Measurements from ENCODE around the gene KNL1.
"Not testable (repeated sequence)": the region's sequence is repeated elsewhere in the genome, so short reads cannot be mapped to it uniquely, and the experiment has no call there.

KNL1 gene

DNA sequence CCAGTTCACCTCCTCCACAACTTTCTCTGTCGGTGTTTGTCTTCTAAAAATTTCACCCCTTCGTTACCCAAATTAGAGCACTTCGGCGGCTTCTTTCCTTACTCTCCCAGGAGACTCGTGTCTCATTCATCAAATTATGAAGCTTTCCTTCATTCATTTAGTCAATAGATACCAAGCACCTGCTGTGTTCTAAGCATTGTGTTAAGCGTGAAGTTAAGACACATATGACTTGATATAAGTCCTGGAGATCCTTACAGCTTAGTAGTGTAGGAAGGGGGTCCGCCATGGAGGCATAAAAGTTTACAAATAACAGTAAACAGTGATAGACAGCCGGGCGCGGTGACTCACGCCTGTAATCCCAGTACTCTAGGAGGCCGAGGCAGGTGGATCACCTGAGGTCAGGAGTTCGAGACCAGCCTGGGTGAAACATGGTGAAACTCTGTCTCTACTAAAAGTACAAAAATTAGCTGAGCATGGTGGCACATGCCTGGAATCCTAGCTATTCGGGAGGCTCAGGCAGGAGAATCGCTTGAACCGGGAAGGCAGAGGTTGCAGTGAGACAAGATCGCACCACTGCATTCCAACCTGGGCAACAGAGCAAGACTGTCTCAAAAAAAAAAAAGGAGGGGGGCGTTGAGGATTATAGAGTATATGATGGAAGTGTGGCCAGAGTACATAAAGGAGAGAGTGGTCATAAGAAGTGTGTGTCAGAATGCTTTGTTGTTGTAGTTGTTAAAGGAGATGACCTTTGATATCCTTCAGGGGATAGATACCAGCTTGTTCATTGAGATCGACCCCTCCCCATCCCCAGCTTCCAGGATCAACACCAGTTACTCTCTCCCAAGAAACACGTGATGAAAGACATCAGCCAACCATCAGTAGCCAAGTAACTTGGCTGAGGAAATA, 28.5 kb upstream of the KNL1 start:
- TF ChIP-seq, protein P1, sequence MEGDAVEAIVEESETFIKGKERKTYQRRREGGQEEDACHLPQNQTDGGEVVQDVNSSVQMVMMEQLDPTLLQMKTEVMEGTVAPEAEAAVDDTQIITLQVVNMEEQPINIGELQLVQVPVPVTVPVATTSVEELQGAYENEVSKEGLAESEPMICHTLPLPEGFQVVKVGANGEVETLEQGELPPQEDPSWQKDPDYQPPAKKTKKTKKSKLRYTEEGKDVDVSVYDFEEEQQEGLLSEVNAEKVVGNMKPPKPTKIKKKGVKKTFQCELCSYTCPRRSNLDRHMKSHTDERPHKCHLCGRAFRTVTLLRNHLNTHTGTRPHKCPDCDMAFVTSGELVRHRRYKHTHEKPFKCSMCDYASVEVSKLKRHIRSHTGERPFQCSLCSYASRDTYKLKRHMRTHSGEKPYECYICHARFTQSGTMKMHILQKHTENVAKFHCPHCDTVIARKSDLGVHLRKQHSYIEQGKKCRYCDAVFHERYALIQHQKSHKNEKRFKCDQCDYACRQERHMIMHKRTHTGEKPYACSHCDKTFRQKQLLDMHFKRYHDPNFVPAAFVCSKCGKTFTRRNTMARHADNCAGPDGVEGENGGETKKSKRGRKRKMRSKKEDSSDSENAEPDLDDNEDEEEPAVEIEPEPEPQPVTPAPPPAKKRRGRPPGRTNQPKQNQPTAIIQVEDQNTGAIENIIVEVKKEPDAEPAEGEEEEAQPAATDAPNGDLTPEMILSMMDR (conservative IDR thresholded peaks at IDR 0.05; ENCODE audit: low read depth, low read length), result no peak
- no peak for DNase-seq (ENCODE audit: low read depth)
- H3K4me3 ChIP-seq (ENCODE audit: low read depth, low read length), result peak overlapping the region; percentile 92

DNA sequence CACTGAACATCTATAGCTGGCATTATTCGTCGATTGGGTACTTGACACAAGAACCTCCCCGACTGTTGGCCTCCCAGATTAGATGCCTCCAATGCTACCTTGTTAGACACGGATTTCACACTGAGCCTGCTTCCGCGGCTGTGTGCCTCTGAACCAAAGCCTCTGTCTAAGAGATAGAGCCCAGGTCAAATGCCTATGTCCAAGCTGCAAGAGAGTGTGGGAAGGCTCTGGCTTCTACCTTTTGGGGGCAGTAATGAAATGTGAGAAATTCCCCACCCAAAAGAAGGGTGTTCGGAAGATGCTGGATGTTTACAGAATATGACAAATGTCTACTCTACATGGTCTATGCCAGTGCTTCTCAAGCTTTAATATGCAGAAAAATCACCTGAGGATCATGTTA, 26.9 kb upstream of the KNL1 start:
- DNase-seq (ENCODE audit: low read depth), result peak; percentile 23
- TF ChIP-seq, protein P1 (conservative IDR thresholded peaks at IDR 0.05; ENCODE audit: low read depth, low read length), result peak; percentile 46
- no peak overlapping the region for H3K4me3 ChIP-seq (ENCODE audit: low read depth, low read length)

DNA sequence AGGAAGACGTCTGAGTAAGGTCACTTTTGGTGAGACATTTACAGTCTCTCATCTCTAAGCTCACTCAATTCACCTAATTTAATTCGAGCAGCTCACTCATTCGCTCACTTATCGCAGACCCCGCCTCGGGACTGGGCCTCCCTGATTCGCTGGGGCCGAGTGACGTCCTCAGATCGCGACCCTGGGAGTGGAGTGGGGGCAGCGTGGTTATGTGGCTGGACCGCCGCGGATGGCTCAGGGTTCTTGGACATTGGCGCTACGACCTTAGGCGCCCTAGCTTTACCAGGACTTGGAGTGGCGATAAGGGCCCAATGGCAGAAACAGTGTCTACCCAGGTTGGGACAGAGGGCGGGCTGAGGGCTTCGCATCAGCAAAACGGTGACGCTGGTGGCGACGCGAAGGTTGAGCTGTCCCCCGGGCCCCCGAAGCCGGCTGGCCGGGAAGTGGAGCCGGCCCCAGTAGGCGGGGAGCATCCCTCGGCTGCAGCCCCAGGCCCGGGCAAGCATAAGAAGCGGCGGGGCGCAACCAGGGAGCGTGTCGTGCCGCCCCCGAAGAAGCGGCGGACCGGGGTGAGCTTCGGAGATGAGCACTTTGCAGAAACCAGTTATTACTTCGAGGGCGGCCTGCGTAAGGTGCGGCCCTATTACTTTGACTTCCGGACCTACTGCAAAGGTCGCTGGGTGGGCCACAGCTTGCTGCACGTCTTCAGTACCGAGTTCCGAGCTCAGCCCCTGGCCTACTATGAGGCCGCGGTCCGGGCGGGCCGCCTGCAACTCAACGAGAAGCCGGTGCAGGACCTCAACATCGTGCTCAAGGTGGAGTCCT, 24.7 kb upstream of the KNL1 start, which contains the start of gene RPUSD2:
Gene RPUSD2 (plus strand): TSS at position 171 of the 825 bp plus-strand sequence. CDS start 39 bp downstream, at position 210.
- peak within 1 kb of the TSS; percentile 98 for H3K4me3 ChIP-seq (ENCODE audit: low read depth, low read length)
- peak; percentile 91 for DNase-seq (ENCODE audit: low read depth)
- TF ChIP-seq, protein P1 (conservative IDR thresholded peaks at IDR 0.05; ENCODE audit: low read depth, low read length), result no peak

DNA sequence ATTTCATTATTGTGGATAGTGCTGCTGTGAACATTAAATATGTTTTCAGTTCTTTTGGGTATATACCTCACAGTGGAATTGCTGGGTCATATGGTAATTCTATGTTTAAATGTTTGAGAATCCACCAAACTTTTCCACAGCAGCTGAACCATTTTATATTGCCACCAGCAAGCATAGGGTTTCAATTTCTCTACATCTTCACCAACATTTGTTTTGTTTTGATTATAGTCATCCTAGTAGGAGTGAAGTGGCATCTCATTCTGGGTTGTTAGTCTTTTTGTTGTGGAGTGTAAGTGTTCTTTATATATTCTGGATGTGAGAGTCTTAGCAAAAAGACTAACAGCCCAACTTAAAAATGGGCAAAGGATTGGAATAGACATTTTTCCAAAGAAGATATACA, 18.9 kb upstream of the KNL1 start:
- DNase-seq (ENCODE audit: low read depth), result no peak

DNA sequence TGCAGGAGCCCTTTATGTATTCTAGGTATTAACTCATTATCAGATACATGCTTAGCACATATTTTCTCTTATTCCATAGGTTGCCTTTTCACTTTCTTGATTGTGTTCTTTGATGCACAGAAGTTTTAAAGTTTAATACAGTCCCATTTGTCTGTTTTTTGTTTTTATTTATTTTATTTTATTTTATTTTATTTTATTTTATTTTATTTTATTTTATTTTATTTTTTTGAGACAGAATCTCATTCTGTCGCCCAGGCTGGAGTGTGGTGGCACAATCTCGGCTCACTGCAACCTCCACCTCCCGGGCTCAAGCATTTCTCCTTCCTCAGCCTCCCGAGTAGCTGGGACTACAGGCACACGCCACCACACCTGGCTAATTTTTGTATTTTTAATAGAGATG, 17.1 kb upstream of the KNL1 start:
- not testable (repeated sequence) for DNase-seq (ENCODE audit: low read depth); H3K4me3 ChIP-seq (ENCODE audit: low read depth, low read length)

More for the DNA sequence above, 18.9 kb upstream of the KNL1 start:
- no peak overlapping the region for H3K4me3 ChIP-seq (ENCODE audit: low read depth, low read length)
- TF ChIP-seq, protein P1 (conservative IDR thresholded peaks at IDR 0.05; ENCODE audit: low read depth, low read length), result no peak

DNA sequence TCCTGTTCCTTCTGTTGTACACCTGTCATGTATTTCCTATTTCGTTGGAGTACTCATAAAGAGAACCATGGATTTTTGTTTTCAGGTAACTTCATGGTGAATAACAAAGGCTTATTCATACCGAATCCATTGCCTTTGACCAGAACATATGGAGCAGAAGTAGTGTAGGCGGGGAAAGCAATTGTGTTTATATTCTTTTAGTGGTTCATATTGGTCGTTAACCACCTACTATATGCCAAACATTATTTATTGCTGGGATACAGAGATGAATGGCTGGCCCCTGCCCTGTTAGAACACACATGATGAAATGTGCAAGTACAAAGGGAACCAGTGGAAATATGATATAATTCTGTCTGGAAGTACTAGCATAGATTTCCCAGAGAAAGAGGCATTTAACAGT, 15.2 kb upstream of the KNL1 start:
- no peak for DNase-seq (ENCODE audit: low read depth)
- H3K4me3 ChIP-seq (ENCODE audit: low read depth, low read length), result no peak overlapping the region
- TF ChIP-seq, protein P1 (conservative IDR thresholded peaks at IDR 0.05; ENCODE audit: low read depth, low read length), result no peak

DNA sequence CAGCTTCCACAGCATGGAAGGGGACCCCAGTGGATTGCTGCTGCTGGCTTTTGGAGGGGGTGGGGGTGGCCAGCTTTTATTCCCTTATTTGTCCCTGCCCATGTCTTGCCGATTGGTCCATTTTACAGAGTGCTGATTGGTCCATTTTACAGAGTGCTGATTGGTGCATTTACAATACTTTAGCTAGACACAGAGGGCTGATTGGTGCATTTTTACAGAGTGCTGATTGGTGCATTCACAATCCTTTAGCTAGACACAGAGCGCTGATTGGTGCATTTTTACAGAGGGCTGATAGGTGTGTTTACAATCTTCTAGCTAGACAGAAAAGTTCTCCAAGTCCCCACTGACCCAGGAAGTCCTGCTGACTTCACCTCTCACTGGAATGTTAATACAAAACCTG, 12.3 kb upstream of the KNL1 start:
- not testable (repeated sequence) for H3K4me3 ChIP-seq (ENCODE audit: low read depth, low read length); DNase-seq (ENCODE audit: low read depth)
